A673 (cell line): ENCODE results near the gene BBX.

Experiments
- EZH2 ChIP-seq: fragments of 200-600 bp; sonication (generic); IDR thresholded peaks from 2 replicates; pipeline ENCODE4 v1.6.1; 2017; ENCODE audit warnings: borderline replicate concordance, low read depth, mild to moderate bottlenecking, mixed read lengths, antibody characterized with exemption, low read length; ENCODE audit not compliant: poor library complexity, severe bottlenecking
- TF ChIP-seq, protein P1 (sequence below): fragments of 300-800, 200-600 bp; sonication (generic); conservative IDR thresholded peaks from 2 replicates; pipeline ENCODE4 v1.5.1; 2017; ENCODE audit warnings: low read depth, mild to moderate bottlenecking, antibody characterized with exemption, low read length, moderate library complexity, mixed read lengths

DNA sequence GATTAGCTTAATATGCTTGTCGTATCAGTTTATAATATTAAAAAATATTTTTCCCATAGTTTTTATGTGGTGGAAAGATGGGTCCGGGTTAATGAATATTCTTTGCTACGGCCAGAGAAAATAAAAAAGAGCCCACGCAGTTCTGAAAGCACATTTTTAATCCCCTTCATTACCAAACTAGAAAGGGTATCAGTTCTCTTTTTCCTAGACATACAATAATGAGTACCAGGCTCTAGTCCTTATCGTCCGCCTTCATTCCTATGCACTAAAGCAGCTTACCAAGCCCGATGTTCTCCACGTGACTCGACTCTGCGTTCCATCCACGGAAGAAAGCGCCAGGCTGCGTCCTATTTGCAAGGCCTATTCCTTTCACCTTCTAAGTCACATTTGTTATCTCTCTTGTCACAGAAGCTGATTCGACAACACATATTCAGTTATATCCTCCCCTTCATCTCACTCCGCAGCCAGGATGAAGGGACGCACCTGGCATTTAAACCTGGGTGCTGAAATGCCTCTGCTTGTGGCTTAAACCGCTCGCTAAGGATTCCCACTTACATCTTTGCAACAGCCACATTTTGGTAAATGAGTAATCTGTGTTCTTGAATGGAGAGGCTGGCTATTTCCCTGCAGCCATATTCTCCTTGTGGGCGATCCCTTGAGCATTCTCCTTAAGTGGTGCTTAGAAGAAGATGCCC, 311.1 kb downstream of the BBX start:
- TF ChIP-seq, protein P1, sequence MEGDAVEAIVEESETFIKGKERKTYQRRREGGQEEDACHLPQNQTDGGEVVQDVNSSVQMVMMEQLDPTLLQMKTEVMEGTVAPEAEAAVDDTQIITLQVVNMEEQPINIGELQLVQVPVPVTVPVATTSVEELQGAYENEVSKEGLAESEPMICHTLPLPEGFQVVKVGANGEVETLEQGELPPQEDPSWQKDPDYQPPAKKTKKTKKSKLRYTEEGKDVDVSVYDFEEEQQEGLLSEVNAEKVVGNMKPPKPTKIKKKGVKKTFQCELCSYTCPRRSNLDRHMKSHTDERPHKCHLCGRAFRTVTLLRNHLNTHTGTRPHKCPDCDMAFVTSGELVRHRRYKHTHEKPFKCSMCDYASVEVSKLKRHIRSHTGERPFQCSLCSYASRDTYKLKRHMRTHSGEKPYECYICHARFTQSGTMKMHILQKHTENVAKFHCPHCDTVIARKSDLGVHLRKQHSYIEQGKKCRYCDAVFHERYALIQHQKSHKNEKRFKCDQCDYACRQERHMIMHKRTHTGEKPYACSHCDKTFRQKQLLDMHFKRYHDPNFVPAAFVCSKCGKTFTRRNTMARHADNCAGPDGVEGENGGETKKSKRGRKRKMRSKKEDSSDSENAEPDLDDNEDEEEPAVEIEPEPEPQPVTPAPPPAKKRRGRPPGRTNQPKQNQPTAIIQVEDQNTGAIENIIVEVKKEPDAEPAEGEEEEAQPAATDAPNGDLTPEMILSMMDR, result no peak
- no peak for TF ChIP-seq EZH2
